OCI-M2 (cell line): ENCODE results near the gene B3GAT1.
"Not testable (repeated sequence)": the region's sequence is repeated elsewhere in the genome, so short reads cannot be mapped to it uniquely, and the experiment has no call there.

ENCODE experiments used
- DNase-seq: peaks from one replicate; lab custom pipeline; 2025; ENCODE audit not compliant: unreplicated experiment; lab: John Stamatoyannopoulos, UW

B3GAT1 gene

GRCh38 chr11:134412203-134413042 is at the start of gene B3GAT1:
Gene B3GAT1, minus strand, starts transcription at chr11:134412242. Its CDS starts 24,583 bp downstream, at chr11:134387659.
- DNase-seq = no peak

- DNase-seq = no peak
These were observed 49.6 kb upstream of the B3GAT1 start for GRCh38 chr11:134461621-134462020.

DNA sequence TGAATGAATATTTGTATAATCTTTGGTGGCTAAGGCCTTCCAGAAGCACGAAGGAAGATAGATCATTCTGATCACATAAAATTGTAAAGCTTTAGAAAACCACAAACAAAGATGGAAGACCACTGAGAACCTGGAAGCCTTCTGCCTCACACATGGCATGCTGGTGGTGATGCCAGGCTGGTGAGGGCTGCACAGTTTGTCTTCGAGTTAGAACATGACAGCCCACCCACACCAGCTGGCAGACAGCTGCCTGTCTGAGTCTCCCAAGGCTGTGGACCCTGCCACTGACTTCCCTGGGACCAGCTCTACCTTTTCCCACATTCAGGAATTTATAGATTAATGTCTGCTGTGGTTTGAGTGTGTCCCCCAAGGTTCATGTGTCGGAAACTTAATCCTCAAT is 48.8 kb upstream of the B3GAT1 start:
- DNase-seq = no peak

GRCh38 chr11:134460062-134460561 is 48.1 kb upstream of the B3GAT1 start:
- DNase-seq = no peak

- DNase-seq = no peak
These were observed 47.4 kb upstream of the B3GAT1 start for GRCh38 chr11:134459246-134460061.

GRCh38 chr11:134457411-134458007 is 45.5 kb upstream of the B3GAT1 start:
- DNase-seq = not testable (repeated sequence)

DNA sequence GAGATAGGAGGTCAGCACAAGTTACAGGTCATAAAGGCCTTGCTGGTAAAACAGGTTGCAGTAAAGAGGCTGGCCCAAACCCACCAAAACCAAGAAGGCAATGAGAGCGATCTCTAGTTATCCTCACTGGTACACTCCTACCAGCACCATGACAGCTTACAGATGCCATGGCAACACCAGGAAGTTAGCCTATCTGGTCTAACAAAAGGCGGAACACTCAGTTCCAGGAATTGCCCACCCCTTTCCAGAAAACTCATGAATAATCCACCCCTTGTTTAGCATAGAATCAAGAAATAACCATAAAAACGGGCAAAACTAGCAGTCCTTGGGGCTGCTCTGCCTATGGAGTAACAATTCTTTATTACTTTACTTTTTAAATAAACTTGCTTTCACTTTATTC is 43.5 kb upstream of the B3GAT1 start:
- DNase-seq = no peak

DNA sequence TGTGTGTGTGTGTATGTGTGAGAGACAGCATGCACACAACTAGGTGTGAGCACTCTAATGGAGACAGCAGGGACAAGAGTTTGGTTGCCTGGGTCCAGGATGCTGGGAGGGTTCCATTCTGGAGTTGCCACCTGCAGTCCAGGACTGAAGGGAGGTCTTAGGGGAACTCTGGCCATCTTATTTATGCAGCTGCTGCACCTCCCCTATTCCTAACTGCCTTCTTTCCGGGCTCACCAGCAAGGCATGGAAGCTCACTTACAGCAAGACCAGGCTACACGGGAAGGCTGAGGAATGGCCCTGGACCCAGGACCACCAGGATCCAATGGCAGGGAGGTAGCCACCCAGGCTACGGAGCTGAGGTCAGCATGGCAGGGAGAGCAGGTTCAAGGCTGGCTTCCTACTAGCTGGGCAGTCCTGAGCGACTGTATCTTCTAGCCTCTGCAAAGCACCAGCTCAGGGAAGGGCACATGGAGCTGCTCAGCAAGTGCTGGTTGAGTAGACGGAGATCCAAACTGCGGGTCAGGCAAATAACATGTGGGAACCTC is 42.2 kb upstream of the B3GAT1 start:
- DNase-seq = no peak

- DNase-seq = no peak
These were observed 41.4 kb upstream of the B3GAT1 start for GRCh38 chr11:134453441-134453840.

GRCh38 chr11:134452838-134453155 is 40.8 kb upstream of the B3GAT1 start:
- DNase-seq = no peak

DNA sequence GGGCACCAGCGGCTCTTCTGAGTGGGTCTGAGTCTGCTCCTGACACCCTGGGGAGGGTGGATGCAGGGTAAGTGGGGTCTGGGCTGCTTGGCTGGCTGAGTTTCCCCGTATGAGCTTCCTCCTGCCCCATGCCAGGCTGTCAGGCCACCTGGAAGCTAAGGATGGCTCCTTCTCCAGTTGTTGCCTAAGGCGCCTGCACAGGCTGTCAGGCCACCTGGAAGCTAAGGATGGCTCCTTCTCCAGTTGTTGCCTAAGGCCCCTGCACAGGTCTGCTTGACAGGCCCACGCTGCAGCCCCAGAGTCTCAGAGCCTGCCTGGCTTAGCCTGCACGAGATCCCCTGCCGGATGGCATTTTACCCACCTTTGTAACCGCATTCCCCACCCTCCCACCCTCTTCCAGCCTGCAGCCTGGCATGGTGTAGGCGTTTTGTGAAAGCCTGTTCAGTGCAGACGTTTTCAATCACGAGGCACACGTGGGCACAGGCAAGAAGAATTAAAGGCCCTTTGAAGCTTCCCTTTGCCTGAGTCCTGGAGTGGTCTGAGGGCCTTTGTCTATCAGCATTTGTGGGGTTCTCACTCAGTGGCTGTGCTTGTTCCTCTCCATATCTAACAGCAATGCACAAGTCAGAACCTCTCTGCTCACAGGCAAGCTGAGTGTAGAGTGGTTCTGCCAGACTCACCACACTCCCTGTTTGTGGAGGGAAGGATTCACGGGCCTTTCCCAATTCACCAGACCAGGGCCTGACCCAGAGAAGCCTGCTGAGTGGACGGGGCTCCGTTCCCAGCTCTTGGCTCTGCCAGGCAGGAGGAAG is 40.2 kb upstream of the B3GAT1 start:
- DNase-seq = no peak

- DNase-seq = no peak
These were observed 38.1 kb upstream of the B3GAT1 start for GRCh38 chr11:134450186-134450585.

DNA sequence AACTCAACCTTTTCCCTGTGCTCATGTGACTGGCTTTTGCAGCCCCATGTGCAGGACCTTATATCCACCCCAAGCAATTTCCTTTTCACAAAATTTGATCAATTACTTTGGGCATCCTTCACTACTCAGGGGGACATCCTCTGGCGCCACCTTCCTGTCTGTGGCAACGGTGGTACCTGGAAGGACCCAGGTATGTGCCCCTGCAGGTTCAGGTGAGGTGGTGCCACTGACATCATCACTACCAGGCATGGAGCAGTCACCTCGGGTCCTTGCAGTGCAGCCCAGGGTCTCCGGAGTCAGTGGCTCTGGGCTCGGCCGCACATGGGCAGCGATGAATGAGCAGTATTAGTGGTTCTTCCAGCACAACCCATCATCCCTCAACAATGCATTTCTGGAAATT is 37.7 kb upstream of the B3GAT1 start:
- DNase-seq = no peak

DNA sequence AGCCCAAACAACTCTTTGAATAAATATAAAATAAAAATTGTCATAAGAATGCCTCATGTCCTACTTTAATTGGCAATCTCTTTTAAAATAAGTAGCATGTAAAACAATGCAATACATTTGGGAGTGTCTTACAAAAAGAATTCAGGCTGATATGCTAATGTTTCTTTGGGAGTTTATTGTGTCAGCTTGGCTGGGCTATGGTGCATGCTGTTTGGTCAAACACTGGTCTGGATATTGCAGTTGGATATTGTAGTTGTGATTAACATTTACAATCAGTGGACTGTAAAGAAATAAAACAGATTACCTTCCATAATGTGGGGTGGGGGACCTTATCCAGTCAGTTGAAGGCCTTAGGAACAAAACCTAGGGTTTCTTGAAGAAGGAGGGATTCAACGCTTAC is 37.0 kb upstream of the B3GAT1 start:
- DNase-seq = no peak

DNA sequence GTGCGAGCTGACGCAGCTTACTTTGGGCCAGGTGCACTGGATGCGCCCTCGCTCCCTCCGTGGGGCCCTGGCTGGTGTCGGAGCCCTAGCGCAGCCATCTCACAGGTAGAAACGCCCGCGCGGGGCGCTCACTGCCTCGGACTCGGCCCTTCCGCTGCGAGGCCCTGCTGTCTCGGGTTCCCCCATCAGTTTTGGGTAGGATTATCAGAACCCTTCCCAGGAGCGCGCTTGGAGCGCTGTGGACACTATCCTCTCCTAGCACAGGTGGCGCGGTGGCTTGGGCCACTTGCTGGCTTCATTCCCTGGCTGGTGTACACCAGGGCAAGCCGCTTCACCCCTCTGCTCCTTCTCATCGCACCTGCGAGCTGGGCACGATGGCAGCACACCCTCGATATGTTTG is 35.7 kb upstream of the B3GAT1 start:
- DNase-seq = no peak

DNA sequence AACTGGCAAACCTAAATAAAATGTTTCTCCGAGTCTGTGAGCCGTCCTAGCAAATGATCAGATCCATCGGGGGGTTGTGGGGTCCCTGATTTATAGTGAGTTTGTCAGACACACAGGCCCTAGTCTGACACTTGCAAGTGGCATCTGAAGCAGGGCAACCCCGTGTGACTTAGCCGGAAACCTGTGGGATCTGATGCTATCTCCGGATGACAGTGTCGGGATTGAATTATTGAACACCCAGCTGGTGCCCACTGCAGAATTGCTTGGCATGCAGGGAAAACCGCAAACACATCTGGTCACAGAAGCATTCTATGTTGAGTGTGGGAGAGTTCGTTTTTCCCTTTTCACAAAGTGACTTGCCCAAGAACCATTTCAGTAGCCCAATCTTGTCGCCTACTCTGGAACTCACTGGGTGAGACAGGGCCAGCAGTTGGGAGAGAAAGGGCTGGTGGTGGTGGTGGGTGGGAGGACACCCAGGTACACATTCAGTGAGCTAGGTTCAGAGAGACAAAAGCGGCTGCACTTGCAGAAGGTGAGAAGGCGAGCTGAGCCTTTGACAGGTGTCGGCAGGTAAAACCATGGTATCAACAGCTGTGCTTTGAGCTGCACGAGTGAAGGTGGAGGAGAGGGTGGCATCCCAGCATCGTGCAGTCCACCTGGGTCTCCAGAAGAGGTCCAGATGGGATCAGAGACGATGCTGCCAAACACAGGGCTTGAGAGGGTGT is 33.7 kb upstream of the B3GAT1 start:
- no peak for DNase-seq

DNA sequence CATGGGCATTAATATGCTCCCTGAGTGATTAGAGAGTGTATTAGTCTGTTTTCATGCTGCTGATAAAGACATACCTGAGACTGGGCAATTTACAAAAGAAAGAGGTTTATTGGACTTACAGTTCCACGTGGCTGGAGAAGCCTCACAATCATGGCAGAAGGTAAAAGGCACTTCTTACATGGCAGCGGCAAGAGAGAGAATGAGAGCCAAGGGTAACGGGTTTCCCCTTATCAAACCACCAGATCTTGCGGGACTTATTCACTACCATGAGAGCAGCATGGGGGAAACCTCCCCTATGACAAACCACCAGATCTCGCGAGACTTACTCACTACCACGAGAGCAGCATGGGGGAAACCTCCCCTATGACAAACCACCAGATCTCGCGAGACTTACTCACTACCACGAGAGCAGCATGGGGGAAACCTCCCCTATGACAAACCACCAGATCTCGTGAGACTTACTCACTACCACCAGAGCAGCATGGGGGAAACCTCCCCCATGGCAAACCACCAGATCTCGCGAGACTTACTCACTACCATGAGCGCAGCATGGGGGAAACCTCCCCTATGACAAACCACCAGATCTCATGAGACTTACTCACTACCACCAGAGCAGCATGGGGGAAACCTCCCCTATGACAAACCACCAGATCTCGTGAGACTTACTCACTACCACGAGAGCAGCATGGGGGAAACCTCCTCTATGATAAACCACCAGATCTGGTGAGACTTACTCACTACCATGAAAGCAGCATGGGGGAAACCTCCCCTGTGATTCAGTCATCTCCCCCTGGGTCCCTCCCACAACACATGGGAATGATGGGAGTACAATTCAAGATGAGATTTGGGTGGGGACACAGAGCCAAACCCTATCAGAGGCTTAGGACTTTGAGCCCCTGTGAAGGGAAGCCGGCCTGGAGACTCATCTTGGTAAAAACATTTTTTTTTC is 32.4 kb upstream of the B3GAT1 start:
- DNase-seq = not testable (repeated sequence)

- no peak for DNase-seq
These were observed 31.2 kb upstream of the B3GAT1 start for GRCh38 chr11:134443246-134443645.

DNA sequence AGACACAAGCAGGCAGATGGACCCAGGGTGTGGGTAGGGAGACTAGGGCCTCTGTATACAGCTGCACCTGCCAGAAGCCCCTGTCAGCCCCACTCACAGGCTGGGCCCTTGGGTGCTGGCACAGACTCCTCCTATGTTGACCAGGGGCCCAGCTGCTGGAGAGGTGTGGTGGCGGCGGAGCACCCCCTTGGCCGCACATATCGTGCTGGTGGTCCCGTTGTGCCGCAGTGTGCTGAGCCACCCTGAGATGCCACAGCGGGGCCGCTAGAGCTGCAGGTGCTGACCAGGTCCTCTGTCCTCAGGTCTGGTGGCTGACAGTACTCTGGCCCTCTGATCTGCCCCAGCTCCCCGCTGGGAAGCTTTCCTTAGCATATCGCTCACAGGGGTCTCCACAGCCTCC is 30.2 kb upstream of the B3GAT1 start:
- no peak for DNase-seq
